SK-N-SH treated with all-trans-retinoic acid at 6 μM for 48 hours (cell line): ENCODE data around the gene USP17L25.
"Not testable (repeated sequence)": the region's sequence is repeated elsewhere in the genome, so short reads cannot be mapped to it uniquely, and the experiment has no call there.

Source experiments
- CSDC2 ChIP-seq: fragments of 250-450 bp; sonication (Bioruptor Pico); IDR thresholded peaks from 2 replicates; pipeline ENCODE4 v1.5.0; 2020; ENCODE audit warnings: mild to moderate bottlenecking, moderate library complexity
- ESRRG ChIP-seq: fragments of 250-450 bp; sonication (Bioruptor Pico); IDR thresholded peaks from 2 replicates; pipeline ENCODE4 v1.6.1; 2021; ENCODE audit warnings: mild to moderate bottlenecking
- ISL1 ChIP-seq: fragments of 250-450 bp; sonication (Bioruptor Pico); IDR thresholded peaks from 2 replicates; pipeline ENCODE4 v2.1.2; 2022; ENCODE audit warnings: mild to moderate bottlenecking, moderate library complexity
- PATZ1 ChIP-seq: fragments of 250-450 bp; sonication (Bioruptor Pico); IDR thresholded peaks from 2 replicates; pipeline ENCODE4 v1.8.0; 2020; ENCODE audit warnings: mild to moderate bottlenecking, moderate library complexity, borderline replicate concordance
- ZNF8 ChIP-seq: fragments of 450-650 bp; formaldehyde crosslinking; IDR thresholded peaks from 2 replicates; pipeline ENCODE4 v1.5.0; 2020; ENCODE audit warnings: mild to moderate bottlenecking, moderate library complexity
- TF ChIP-seq, protein P1 (sequence below): fragments of 250-450 bp; sonication (Bioruptor Pico); IDR thresholded peaks from 2 replicates; pipeline ENCODE4 v1.8.0; 2021; ENCODE audit warnings: low read depth, mild to moderate bottlenecking, moderate library complexity, borderline replicate concordance

GRCh38 chr4:9379881-9380280 lies 50.2 kb downstream of the USP17L25 start:
- not testable (repeated sequence) for TF ChIP-seq PATZ1 (CRISPR knock-in tag); ZNF8; ISL1 (CRISPR knock-in tag); ESRRG (CRISPR knock-in tag); CSDC2 (CRISPR knock-in tag)
- TF ChIP-seq, protein P1, sequence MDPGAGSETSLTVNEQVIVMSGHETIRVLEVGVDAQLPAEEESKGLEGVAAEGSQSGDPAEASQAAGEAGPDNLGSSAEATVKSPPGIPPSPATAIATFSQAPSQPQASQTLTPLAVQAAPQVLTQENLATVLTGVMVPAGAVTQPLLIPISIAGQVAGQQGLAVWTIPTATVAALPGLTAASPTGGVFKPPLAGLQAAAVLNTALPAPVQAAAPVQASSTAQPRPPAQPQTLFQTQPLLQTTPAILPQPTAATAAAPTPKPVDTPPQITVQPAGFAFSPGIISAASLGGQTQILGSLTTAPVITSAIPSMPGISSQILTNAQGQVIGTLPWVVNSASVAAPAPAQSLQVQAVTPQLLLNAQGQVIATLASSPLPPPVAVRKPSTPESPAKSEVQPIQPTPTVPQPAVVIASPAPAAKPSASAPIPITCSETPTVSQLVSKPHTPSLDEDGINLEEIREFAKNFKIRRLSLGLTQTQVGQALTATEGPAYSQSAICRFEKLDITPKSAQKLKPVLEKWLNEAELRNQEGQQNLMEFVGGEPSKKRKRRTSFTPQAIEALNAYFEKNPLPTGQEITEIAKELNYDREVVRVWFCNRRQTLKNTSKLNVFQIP (CRISPR knock-in tag), result not testable (repeated sequence)
